ENCODE results near the gene KCNAB1. TPM values are rescaled to one million over a fixed set of nuclear protein-coding genes. Genes with fewer than 3 reads are reported as not detected.

Gene KCNAB1
- total RNA-seq, 1 experiment from 2014 or later: not detected

DNA sequence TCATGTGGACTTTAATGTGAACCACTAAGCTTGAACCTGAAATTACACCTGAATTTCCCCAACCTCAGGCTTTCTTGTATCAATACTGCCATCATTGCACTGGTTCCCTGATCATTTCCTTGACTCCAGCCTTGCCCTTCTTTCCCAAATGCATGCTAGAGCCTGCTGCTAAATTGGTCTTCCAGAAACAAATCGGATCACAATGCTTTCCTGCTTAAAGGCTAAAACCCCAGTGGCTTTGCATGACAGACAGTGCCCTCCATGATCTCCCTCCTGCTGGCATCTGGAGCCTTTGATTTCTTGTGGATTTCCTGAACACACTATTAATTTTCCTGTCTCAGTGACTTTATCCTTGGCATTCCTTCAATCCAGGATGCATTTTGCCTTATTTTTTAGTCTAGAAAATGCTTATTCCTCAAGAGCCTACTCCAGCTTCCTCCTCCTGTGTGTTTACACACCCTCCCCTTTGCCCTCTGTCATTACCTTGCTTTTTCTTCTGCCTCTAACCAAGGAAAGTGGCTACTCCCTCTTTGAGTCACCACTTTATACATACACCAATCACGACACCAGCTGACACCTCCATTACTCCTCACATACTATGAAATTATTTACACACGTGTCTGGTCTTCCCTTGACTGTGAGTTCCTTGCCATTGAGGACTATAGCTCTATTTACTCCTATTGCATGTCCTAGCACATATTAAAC is 214.6 kb downstream of the KCNAB1 start:
- Histone ChIP-seq H3K4me2 (ENCODE audit: low read length) (no peak overlapping the region), H3K4me1 (ENCODE audit: control insufficient read depth in 1 of 2, insufficient read depth in 2 of 2, low read length in 2 of 2) (peaks cover 0 to 5% of the 10 kb centered on the region in 2 experiments; a peak in 1 of 4 replicates), H3K9ac (ENCODE audit: low read length) (no peak overlapping the region), H3K9me3 (ENCODE audit: control insufficient read depth in 1 of 2, insufficient read depth in 1 of 2, low read depth in 1 of 2, low read length in 2 of 2) (no peaks in the 10 kb centered on the region), H3K27ac (ENCODE audit: low read depth, low read length) (no peak overlapping the region), H3K36me3 (ENCODE audit: control insufficient read depth in 1 of 2, insufficient read depth in 2 of 2, low read length in 2 of 2) (no peaks in the 10 kb centered on the region), H3K4me3 (replicated peaks in 1 of 2; ENCODE audit: low read depth in 1 of 2, low read length in 2 of 2) (no peak overlapping the region), H3K27me3 (ENCODE audit: insufficient read depth, low read length) (no peaks in the 10 kb centered on the region), H4K20me1 (ENCODE audit: insufficient read depth) (no peaks in the 10 kb centered on the region), H3K79me2 (ENCODE audit: insufficient read depth, low read length) (no peaks in the 10 kb centered on the region), H3K9me2 (ENCODE audit: insufficient read depth) (no peaks in the 10 kb centered on the region), H2AFZ (ENCODE audit: low read depth, low read length, poor library complexity, severe bottlenecking) (no peak overlapping the region)
- intact Hi-C loops (cut with micrococcal nuclease): no loop called here
- no peak for DNase-seq (ENCODE audit: low read depth, low spot score)
- BruUV-seq (replicated peaks): no TSS peak
- TF ChIP-seq EZH2 (IDR thresholded peaks at IDR 0.05): no peak
- no peak for TF ChIP-seq POLR2AphosphoS5 (IDR thresholded peaks at IDR 0.05; ENCODE audit: low read depth, low read length)
- TF ChIP-seq CTCF (IDR thresholded peaks at IDR 0.05 in 2 of 3, conservative IDR thresholded peaks at IDR 0.05 in 1 of 3; ENCODE audit: borderline replicate concordance in 1 of 3, insufficient read depth in 1 of 3, low read depth in 2 of 3, low read length in 2 of 3): no peak
- TF ChIP-seq ZNF274 (IDR thresholded peaks at IDR 0.05; ENCODE audit: low read depth, low read length): no peak
- TF ChIP-seq EGR1 (IDR thresholded peaks at IDR 0.05; ENCODE audit: low read depth): no peak
- TF ChIP-seq CEBPB (IDR thresholded peaks at IDR 0.05; ENCODE audit: low read depth): no peak
- TF ChIP-seq, protein P1, sequence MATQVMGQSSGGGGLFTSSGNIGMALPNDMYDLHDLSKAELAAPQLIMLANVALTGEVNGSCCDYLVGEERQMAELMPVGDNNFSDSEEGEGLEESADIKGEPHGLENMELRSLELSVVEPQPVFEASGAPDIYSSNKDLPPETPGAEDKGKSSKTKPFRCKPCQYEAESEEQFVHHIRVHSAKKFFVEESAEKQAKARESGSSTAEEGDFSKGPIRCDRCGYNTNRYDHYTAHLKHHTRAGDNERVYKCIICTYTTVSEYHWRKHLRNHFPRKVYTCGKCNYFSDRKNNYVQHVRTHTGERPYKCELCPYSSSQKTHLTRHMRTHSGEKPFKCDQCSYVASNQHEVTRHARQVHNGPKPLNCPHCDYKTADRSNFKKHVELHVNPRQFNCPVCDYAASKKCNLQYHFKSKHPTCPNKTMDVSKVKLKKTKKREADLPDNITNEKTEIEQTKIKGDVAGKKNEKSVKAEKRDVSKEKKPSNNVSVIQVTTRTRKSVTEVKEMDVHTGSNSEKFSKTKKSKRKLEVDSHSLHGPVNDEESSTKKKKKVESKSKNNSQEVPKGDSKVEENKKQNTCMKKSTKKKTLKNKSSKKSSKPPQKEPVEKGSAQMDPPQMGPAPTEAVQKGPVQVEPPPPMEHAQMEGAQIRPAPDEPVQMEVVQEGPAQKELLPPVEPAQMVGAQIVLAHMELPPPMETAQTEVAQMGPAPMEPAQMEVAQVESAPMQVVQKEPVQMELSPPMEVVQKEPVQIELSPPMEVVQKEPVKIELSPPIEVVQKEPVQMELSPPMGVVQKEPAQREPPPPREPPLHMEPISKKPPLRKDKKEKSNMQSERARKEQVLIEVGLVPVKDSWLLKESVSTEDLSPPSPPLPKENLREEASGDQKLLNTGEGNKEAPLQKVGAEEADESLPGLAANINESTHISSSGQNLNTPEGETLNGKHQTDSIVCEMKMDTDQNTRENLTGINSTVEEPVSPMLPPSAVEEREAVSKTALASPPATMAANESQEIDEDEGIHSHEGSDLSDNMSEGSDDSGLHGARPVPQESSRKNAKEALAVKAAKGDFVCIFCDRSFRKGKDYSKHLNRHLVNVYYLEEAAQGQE (IDR thresholded peaks at IDR 0.05; ENCODE audit: low read depth): no peak
- no peak for TF ChIP-seq SP1 (IDR thresholded peaks at IDR 0.05; ENCODE audit: low read depth)
- ChIA-PET CTCF (interaction anchor here (1.0 kb wide), 1 partner anchor 115 kb away, joined by 3 read pairs; no protein-coding TSS in a partner anchor), RAD21 (ENCODE audit: low non-redundant PET in 1 of 2, low total read pairs in 2 of 2, uncharacterized antibody in 2 of 2, unreplicated experiment in 2 of 2) (interaction anchor here in 1 of 2 experiments (0.8 kb wide), 1 partner anchor 48 kb away, joined by 4 read pairs; no protein-coding TSS in a partner anchor), POLR2A (interaction anchor here (0.7 kb wide), 1 partner anchor 9 kb away, joined by 3 read pairs; no protein-coding TSS in a partner anchor)
- ATAC-seq: no peak

All from HCT116 (cell line).